K562 (cell line): Measurements from ENCODE around the gene HIRIP3. TPM values are rescaled to one million over a fixed set of nuclear protein-coding genes. Genes with fewer than 3 reads are reported as not detected.

Source experiments
- ARID1B ChIP-seq: fragments of 450-650 bp; IDR thresholded peaks from 2 replicates; pipeline ENCODE4 v1.6.1; 2016; ENCODE audit warnings: antibody characterized with exemption, mild to moderate bottlenecking, inconsistent platforms
- CHAMP1 ChIP-seq: fragments of 450-650 bp; IDR thresholded peaks from 2 replicates; pipeline ENCODE4 v1.6.1; 2016; ENCODE audit warnings: mild to moderate bottlenecking
- CHCHD3 ChIP-seq: fragments of 250-450 bp; sonication (Bioruptor Pico); IDR thresholded peaks from 2 replicates; pipeline ENCODE4 v2.1.2; 2022; ENCODE audit warnings: mild to moderate bottlenecking
- FOXK2 ChIP-seq, 2 experiments: fragments of 450-650 bp; IDR thresholded peaks in 1 of 2; conservative IDR thresholded peaks in 1 of 2; 2 replicates each; pipeline ENCODE4 v1.6.1; 2016; ENCODE audit warnings: low read depth in 2 of 2, mild to moderate bottlenecking in 1 of 2
- HDAC3 ChIP-seq: fragments of 450-650 bp; IDR thresholded peaks from 2 replicates; pipeline ENCODE4 v1.6.1; 2018; ENCODE audit warnings: borderline replicate concordance, mild to moderate bottlenecking, moderate library complexity; ENCODE audit not compliant: partially characterized antibody
- KAT8 ChIP-seq: fragments of 450-650 bp; IDR thresholded peaks from 2 replicates; pipeline ENCODE4 v1.6.1; 2016; ENCODE audit warnings: low read depth, mild to moderate bottlenecking
- LARP7 ChIP-seq: fragments of 450-650 bp; IDR thresholded peaks from 2 replicates; pipeline ENCODE4 v1.6.1; 2016
- MLLT1 ChIP-seq, 2 experiments: fragments of 450-650 bp; IDR thresholded peaks; 2 replicates each; pipeline ENCODE4 v1.6.1; 2016
- NCOA2 ChIP-seq, 2 experiments: fragments of 450-650 bp; IDR thresholded peaks; 2 replicates each; pipeline ENCODE4 v1.6.1; 2018; ENCODE audit warnings: mild to moderate bottlenecking in 2 of 2, moderate library complexity in 1 of 2; ENCODE audit not compliant: partially characterized antibody in 2 of 2
- RAD21 ChIP-seq, 2 experiments: fragments of 250-450 bp in 1 of 2; fragments of 450-650 bp in 1 of 2; sonication (Bioruptor Pico) in 1 of 2; formaldehyde crosslinking in 1 of 2; IDR thresholded peaks in 1 of 2; conservative IDR thresholded peaks in 1 of 2; 2 replicates each; pipeline versions ENCODE4 v1.4.0 to v1.8.0; 2020 to 2022; ENCODE audit warnings: mild to moderate bottlenecking in 2 of 2, moderate library complexity in 1 of 2
- SRSF1 ChIP-seq: fragments of 200-400 bp; formaldehyde crosslinking; IDR thresholded peaks from 2 replicates; pipeline ENCODE4 v1.6.1; 2017; ENCODE audit warnings: mild to moderate bottlenecking, low read depth, low read length, moderate library complexity
- TEAD1 ChIP-seq, 2 experiments: fragments of 450-650 bp in 1 of 2; sonication (generic) in 1 of 2; formaldehyde crosslinking; IDR thresholded peaks; 2 replicates each; pipeline versions ENCODE4 v1.4.0 to v1.8.0; 2020 to 2022; ENCODE audit warnings: mild to moderate bottlenecking in 2 of 2, missing genetic modification reagents in 1 of 2
- ZKSCAN8 ChIP-seq: fragments of 200-800 bp; sonication (Bioruptor generic); IDR thresholded peaks from 2 replicates; pipeline ENCODE4 v1.6.1; 2016; ENCODE audit warnings: missing genetic modification characterization, missing compliant biosample characterization
- ZNF121 ChIP-seq: sonication (generic); formaldehyde crosslinking; conservative IDR thresholded peaks from 2 replicates; pipeline ENCODE4 v1.8.0; 2022; ENCODE audit warnings: missing genetic modification reagents
- ZNF3 ChIP-seq: fragments of 250-450 bp; sonication (Bioruptor Pico); IDR thresholded peaks from 2 replicates; pipeline ENCODE4 v1.5.0; 2021; ENCODE audit warnings: mild to moderate bottlenecking, moderate library complexity
- ZNF311 ChIP-seq: fragments of 250-450 bp; sonication (Bioruptor Pico); IDR thresholded peaks from 2 replicates; pipeline ENCODE4 v1.4.0; 2020; ENCODE audit warnings: mild to moderate bottlenecking, moderate library complexity
- polyA plus RNA-seq, 8 experiments: library from polyadenylated mRNA; depleted of rRNA in 4 of 8; stranded (reverse) in 5 of 8; unstranded in 3 of 8; fragments of >200 nt; fragmentation: Nextera tagmentation in 2 of 8; fragmentation: Illumina TruSeq in 1 of 8; extraction: Ambion mirVana in 2 of 8; extraction: Trizol in 1 of 8; gene quantifications; 2 replicates each; pipeline versions ENCODE4 v1.2.1 to v1.2.3, GENCODE V29; 2011 to 2014; ENCODE audit warnings: inconsistent platforms in 1 of 8, missing spikeins in 1 of 8
- total RNA-seq, 7 experiments: library from RNA; depleted of rRNA in 6 of 7; stranded (reverse); fragments of >200 nt in 6 of 7; fragmentation: Illumina TruSeq in 2 of 7; extraction: Trizol in 2 of 7; gene quantifications; 2 replicates each; pipeline versions ENCODE4 v1.2.1 to v1.2.3, GENCODE V29; 2011 to 2021; ENCODE audit warnings: low replicate concordance in 1 of 7
- TF ChIP-seq, protein P1 (sequence below): fragments of 450-650 bp; IDR thresholded peaks from 2 replicates; pipeline ENCODE4 v1.6.1; 2016; ENCODE audit warnings: antibody characterized with exemption
- TF ChIP-seq, protein P2 (sequence below), 2 experiments: fragments of 450-650 bp in 1 of 2; IDR thresholded peaks; 2 replicates each; pipeline ENCODE4 v1.6.1; 2011 to 2017; ENCODE audit warnings: low read depth in 2 of 2, antibody characterized with exemption in 1 of 2, borderline replicate concordance in 1 of 2, low read length in 1 of 2, mild to moderate bottlenecking in 1 of 2, mixed read lengths in 1 of 2; ENCODE audit not compliant: control insufficient read depth in 1 of 2

The HIRIP3 gene
- total and polyA plus RNA-seq, 9 of the 15 experiments (the other 6 are each of a cell fraction or from before 2014, with no cell fraction given): 3.3 to 38.2 (median 18.2) TPM

GRCh38 chr16:30005341-30006094 lies 10.1 kb upstream of the HIRIP3 start (continued):
- no peak for TF ChIP-seq KAT8
- no peak for TF ChIP-seq ZKSCAN8 (CRISPR knock-in tag)
- TF ChIP-seq TEAD1 (CRISPR knock-in tag; IDR thresholded peaks at IDR 0.05): no peak
- TF ChIP-seq HDAC3: no peak
- no peak for TF ChIP-seq CHCHD3 (CRISPR knock-in tag)
- TF ChIP-seq ZNF311: no peak
- no peak for TF ChIP-seq SRSF1
- no peak for TF ChIP-seq CHAMP1
- TF ChIP-seq, protein P1, sequence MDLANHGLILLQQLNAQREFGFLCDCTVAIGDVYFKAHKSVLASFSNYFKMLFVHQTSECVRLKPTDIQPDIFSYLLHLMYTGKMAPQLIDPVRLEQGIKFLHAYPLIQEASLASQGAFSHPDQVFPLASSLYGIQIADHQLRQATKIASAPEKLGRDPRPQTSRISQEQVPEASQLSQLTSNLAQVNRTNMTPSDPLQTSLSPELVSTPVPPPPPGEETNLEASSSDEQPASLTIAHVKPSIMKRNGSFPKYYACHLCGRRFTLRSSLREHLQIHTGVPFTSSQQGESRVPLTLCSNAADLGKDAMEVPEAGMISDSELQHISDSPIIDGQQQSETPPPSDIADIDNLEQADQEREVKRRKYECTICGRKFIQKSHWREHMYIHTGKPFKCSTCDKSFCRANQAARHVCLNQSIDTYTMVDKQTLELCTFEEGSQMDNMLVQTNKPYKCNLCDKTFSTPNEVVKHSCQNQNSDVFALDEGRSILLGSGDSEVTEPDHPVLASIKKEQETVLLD: no peak
- no peak for TF ChIP-seq MLLT1 (IDR thresholded peaks at IDR 0.05)
- TF ChIP-seq, protein P2, sequence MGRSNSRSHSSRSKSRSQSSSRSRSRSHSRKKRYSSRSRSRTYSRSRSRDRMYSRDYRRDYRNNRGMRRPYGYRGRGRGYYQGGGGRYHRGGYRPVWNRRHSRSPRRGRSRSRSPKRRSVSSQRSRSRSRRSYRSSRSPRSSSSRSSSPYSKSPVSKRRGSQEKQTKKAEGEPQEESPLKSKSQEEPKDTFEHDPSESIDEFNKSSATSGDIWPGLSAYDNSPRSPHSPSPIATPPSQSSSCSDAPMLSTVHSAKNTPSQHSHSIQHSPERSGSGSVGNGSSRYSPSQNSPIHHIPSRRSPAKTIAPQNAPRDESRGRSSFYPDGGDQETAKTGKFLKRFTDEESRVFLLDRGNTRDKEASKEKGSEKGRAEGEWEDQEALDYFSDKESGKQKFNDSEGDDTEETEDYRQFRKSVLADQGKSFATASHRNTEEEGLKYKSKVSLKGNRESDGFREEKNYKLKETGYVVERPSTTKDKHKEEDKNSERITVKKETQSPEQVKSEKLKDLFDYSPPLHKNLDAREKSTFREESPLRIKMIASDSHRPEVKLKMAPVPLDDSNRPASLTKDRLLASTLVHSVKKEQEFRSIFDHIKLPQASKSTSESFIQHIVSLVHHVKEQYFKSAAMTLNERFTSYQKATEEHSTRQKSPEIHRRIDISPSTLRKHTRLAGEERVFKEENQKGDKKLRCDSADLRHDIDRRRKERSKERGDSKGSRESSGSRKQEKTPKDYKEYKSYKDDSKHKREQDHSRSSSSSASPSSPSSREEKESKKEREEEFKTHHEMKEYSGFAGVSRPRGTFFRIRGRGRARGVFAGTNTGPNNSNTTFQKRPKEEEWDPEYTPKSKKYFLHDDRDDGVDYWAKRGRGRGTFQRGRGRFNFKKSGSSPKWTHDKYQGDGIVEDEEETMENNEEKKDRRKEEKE (IDR thresholded peaks at IDR 0.05; ENCODE audit: borderline replicate concordance in 1 of 2, control insufficient read depth in 1 of 2, low read depth in 2 of 2, low read length in 1 of 2): no peak
- no peak for TF ChIP-seq NCOA2 (IDR thresholded peaks at IDR 0.05; ENCODE audit: partially characterized antibody in 2 of 2)
- TF ChIP-seq ZNF3 (CRISPR knock-in tag): no peak
- TF ChIP-seq FOXK2 (conservative IDR thresholded peaks at IDR 0.05 in 1 of 2, IDR thresholded peaks at IDR 0.05 in 1 of 2; ENCODE audit: low read depth in 2 of 2): no peak
- TF ChIP-seq LARP7: no peak
- TF ChIP-seq RAD21 (CRISPR knock-in tag; conservative IDR thresholded peaks at IDR 0.05 in 1 of 2, IDR thresholded peaks at IDR 0.05 in 1 of 2): peak; percentile 73 to 80
- TF ChIP-seq ARID1B: no peak
- TF ChIP-seq ZNF121 (CRISPR knock-in tag): no peak
